ENCODE data around the gene TUB. TPM values are rescaled to one million over a fixed set of nuclear protein-coding genes. Genes with fewer than 3 reads are reported as not detected.

TUB gene
- polyA plus RNA-seq, 1 donor (not counting 4 experiments of a cell fraction or from before 2014, with no cell fraction given), result 0.84 TPM

DNA sequence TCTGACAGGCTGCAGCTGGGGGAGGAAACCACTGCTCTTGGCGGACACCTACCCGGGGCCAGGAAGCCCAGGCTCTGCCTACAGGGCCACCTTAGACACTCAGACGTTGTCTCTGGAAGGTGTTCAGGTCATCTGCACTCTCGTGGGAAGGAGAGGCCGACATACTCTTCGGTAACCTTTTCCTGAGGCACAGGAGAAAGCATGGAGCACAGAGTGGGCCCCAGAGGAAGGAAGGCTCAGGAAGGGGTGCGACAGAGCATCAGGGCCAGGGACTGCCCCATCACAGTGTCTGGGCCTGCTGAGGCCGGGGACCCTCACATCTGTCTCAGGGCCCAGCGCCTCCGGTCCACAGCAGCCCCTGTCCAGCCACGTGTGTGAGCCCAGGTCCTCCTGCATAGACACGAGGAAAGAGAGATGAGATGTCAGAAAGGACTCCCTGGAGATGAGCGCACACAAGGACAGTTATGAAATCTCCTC, 18.2 kb upstream of the TUB start:
- no peak overlapping the region for H3K4me2 ChIP-seq (ENCODE audit: control insufficient read depth, extremely low read depth, insufficient read depth, low read depth, low read length)
- H3K36me3 ChIP-seq (ENCODE audit: control insufficient read depth in 2 of 2, extremely low read depth in 1 of 2, insufficient read depth in 2 of 2, low read length in 2 of 2), result no peaks in the 10 kb centered on the region
- H3K4me3 ChIP-seq (ENCODE audit: control insufficient read depth in 2 of 3, extremely low read depth in 1 of 3, insufficient read depth in 2 of 3, low read depth in 1 of 3, low read length in 3 of 3), result no peak overlapping the region
- H3K27me3 ChIP-seq (ENCODE audit: control insufficient read depth, extremely low read depth, insufficient read depth, low read length), result no peaks in the 10 kb centered on the region
- no peaks in the 10 kb centered on the region for H3K4me1 ChIP-seq (ENCODE audit: control insufficient read depth, extremely low read depth, insufficient read depth, low read length)
- no peak overlapping the region for H3K27ac ChIP-seq (ENCODE audit: control insufficient read depth, insufficient read depth, low read length)
- FAIRE-seq (no peak), DNase-seq (ENCODE audit: low read depth, low spot score) (no peak)
- dilution Hi-C loops (cut with MboI; ENCODE audit: extremely low pct_ligation_motif_present, low sequenced_read_pairs), result no loop called here
- TF ChIP-seq, protein P1, sequence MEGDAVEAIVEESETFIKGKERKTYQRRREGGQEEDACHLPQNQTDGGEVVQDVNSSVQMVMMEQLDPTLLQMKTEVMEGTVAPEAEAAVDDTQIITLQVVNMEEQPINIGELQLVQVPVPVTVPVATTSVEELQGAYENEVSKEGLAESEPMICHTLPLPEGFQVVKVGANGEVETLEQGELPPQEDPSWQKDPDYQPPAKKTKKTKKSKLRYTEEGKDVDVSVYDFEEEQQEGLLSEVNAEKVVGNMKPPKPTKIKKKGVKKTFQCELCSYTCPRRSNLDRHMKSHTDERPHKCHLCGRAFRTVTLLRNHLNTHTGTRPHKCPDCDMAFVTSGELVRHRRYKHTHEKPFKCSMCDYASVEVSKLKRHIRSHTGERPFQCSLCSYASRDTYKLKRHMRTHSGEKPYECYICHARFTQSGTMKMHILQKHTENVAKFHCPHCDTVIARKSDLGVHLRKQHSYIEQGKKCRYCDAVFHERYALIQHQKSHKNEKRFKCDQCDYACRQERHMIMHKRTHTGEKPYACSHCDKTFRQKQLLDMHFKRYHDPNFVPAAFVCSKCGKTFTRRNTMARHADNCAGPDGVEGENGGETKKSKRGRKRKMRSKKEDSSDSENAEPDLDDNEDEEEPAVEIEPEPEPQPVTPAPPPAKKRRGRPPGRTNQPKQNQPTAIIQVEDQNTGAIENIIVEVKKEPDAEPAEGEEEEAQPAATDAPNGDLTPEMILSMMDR (optimal IDR thresholded peaks at IDR 0.05 in 1 of 3, IDR thresholded peaks at IDR 0.05 in 1 of 3, conservative IDR thresholded peaks at IDR 0.05 in 1 of 3; ENCODE audit: extremely low read depth in 1 of 3, insufficient read depth in 2 of 3, low read length in 3 of 3), result no peak
- no peak for TF ChIP-seq EZH2 (IDR thresholded peaks at IDR 0.05; ENCODE audit: low read length)
- no peaks in the 10 kb centered on the region for H3K9me3 ChIP-seq (ENCODE audit: control insufficient read depth, low read depth, low read length)
- H4K20me1 ChIP-seq (ENCODE audit: control insufficient read depth, extremely low read depth, insufficient read depth, low read length), result no peaks in the 10 kb centered on the region
- H3K9ac ChIP-seq (ENCODE audit: control insufficient read depth, extremely low read depth, insufficient read depth, low read length), result no peak overlapping the region
- no peak overlapping the region for H2AFZ ChIP-seq (ENCODE audit: control insufficient read depth, low read length)
- no peaks in the 10 kb centered on the region for H3K9me1 ChIP-seq (ENCODE audit: control insufficient read depth, extremely low read depth, insufficient read depth, low read length)
- H3K79me2 ChIP-seq (ENCODE audit: control insufficient read depth, insufficient read depth, low read length), result no peaks in the 10 kb centered on the region

DNA sequence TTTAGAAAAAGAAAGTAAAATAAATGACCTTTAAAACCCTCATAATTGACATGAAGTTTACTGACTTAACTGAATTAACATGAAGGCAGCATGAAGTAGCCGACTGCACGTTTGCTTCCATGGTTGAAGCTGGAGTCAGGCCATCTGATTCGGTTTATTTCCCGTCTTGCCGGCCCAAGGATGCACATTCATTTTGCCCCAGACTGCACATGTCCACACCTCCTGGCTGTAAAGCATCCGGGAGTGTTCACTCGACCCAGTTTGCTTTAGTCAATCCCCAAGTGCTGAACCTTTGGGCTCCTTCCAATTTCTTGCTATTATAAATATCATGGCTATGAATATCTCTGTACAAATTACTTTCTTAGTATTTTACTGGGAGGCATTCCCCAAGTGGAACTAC, 17.7 kb upstream of the TUB start:
- Histone ChIP-seq H3K79me2 (ENCODE audit: control insufficient read depth, insufficient read depth, low read length) (no peaks in the 10 kb centered on the region), H3K27me3 (ENCODE audit: control insufficient read depth, extremely low read depth, insufficient read depth, low read length) (no peaks in the 10 kb centered on the region), H3K4me2 (ENCODE audit: control insufficient read depth, extremely low read depth, insufficient read depth, low read depth, low read length) (no peak overlapping the region), H3K9ac (ENCODE audit: control insufficient read depth, extremely low read depth, insufficient read depth, low read length) (no peak overlapping the region), H3K27ac (ENCODE audit: control insufficient read depth, insufficient read depth, low read length) (no peak overlapping the region), H3K4me1 (ENCODE audit: control insufficient read depth, extremely low read depth, insufficient read depth, low read length) (no peaks in the 10 kb centered on the region), H3K4me3 (ENCODE audit: control insufficient read depth in 2 of 3, extremely low read depth in 1 of 3, insufficient read depth in 2 of 3, low read depth in 1 of 3, low read length in 3 of 3) (no peak overlapping the region), H4K20me1 (ENCODE audit: control insufficient read depth, extremely low read depth, insufficient read depth, low read length) (no peaks in the 10 kb centered on the region), H3K36me3 (ENCODE audit: control insufficient read depth in 2 of 2, extremely low read depth in 1 of 2, insufficient read depth in 2 of 2, low read length in 2 of 2) (no peaks in the 10 kb centered on the region), H2AFZ (ENCODE audit: control insufficient read depth, low read length) (no peak overlapping the region), H3K9me1 (ENCODE audit: control insufficient read depth, extremely low read depth, insufficient read depth, low read length) (no peaks in the 10 kb centered on the region), H3K9me3 (ENCODE audit: control insufficient read depth, low read depth, low read length) (no peaks in the 10 kb centered on the region)
- FAIRE-seq (no peak), DNase-seq (ENCODE audit: low read depth, low spot score) (no peak)
- dilution Hi-C loops (cut with MboI; ENCODE audit: extremely low pct_ligation_motif_present, low sequenced_read_pairs), result no loop called here
- no peak for TF ChIP-seq EZH2 (IDR thresholded peaks at IDR 0.05; ENCODE audit: low read length)
- TF ChIP-seq, protein P1 (optimal IDR thresholded peaks at IDR 0.05 in 1 of 3, IDR thresholded peaks at IDR 0.05 in 1 of 3, conservative IDR thresholded peaks at IDR 0.05 in 1 of 3; ENCODE audit: extremely low read depth in 1 of 3, insufficient read depth in 2 of 3, low read length in 3 of 3), result no peak

All from keratinocyte (primary cell).